Mucosa of stomach (tissue), 1 donor: Measurements from ENCODE around the gene ETDB.

Experiments used
- H3K27me3 ChIP-seq: one replicate; pipeline ENCODE4 v1.7.0; 2013; ENCODE audit warnings: mild to moderate bottlenecking, low read length; ENCODE audit not compliant: control insufficient read depth, insufficient read depth
- H3K36me3 ChIP-seq: one replicate; pipeline ENCODE4 v1.7.0; 2013; ENCODE audit warnings: low read length; ENCODE audit not compliant: control insufficient read depth, insufficient read depth
- H3K4me1 ChIP-seq: one replicate; pipeline ENCODE4 v1.7.0; 2013; ENCODE audit warnings: mild to moderate bottlenecking, low read length; ENCODE audit not compliant: control insufficient read depth, insufficient read depth
- H3K4me3 ChIP-seq: one replicate; pipeline ENCODE4 v1.7.0; 2013; ENCODE audit warnings: low read length
- H3K9ac ChIP-seq: one replicate; pipeline ENCODE4 v1.7.0; 2013; ENCODE audit warnings: mild to moderate bottlenecking, low read length, moderate library complexity
- H3K9me3 ChIP-seq: one replicate; pipeline ENCODE4 v1.7.0; 2013; ENCODE audit warnings: mild to moderate bottlenecking, low read length, moderate library complexity; ENCODE audit not compliant: control insufficient read depth
- donor health status: Pancreatic carcinoma.

Gene ETDB

DNA sequence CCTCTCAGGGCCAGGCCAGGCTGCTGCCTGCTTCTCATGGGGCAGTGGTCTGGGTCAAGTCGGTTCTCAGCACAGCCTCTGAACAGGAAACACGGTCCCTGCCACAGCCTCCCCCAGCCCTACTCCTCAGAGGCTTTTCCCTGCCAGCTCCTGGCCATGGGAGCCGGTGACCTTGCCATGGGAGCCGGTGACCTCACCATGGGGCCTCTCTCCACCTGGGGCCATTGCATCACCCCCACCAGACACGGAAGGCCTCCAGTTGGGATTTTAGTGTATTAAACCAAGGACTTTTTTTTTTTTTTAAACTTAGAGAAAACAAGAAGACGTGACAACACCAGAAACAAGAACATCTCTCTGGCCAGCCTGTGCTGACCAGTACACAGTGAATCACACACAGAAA, 25.6 kb downstream of the ETDB start:
- H3K9ac ChIP-seq: no peak overlapping the region
- no peaks in the 10 kb centered on the region for H3K4me1 ChIP-seq
- H3K36me3 ChIP-seq: no peaks in the 10 kb centered on the region
- no peaks in the 10 kb centered on the region for H3K9me3 ChIP-seq
- no peaks in the 10 kb centered on the region for H3K27me3 ChIP-seq
- H3K4me3 ChIP-seq: no peak overlapping the region

DNA sequence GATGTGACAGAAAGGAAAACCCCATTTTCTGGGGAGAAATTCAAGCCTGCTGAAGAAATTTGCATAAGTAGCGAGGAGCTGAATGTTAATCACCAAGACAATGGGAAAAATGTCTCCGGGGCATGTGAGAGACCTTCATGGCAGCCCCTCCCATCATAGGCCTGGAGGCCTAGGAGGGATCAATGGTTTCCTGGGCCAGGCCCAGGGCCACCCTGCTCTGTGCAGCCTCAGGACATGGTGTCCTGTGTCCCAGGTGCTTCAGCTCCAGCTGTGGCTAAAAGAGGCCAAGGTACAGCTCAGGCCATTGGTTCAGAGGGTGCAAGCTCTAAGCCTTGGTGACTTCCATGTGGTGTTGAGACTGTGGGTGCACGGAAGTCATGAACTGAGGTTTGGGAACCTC, 31.2 kb downstream of the ETDB start:
- Histone ChIP-seq H3K4me3 (no peak overlapping the region), H3K9me3 (no peaks in the 10 kb centered on the region), H3K36me3 (no peaks in the 10 kb centered on the region), H3K9ac (no peak overlapping the region), H3K27me3 (no peaks in the 10 kb centered on the region), H3K4me1 (no peaks in the 10 kb centered on the region)

DNA sequence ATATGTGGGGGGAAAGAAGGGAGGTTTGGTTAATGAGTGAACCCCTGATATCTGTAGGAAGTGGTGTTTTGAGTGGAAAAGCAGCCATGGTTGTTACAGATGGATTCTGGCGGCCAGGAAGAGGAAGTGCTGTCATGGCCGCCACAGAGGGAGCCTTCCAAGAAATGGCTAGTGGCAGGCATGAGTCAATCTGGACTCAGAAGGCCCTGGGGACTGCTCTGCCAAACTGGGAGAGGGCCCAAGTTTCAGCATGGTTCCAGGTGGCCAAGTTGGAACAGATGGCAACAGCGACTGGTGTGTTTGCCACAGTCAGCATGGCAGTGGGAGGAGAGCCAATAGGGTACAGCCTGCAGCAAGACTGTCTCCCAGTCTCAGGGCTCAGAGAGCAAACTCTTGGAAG, 32.5 kb downstream of the ETDB start:
- H3K4me1 ChIP-seq: no peaks in the 10 kb centered on the region
- no peak overlapping the region for H3K9ac ChIP-seq
- H3K36me3 ChIP-seq: no peaks in the 10 kb centered on the region
- no peaks in the 10 kb centered on the region for H3K27me3 ChIP-seq
- H3K9me3 ChIP-seq: no peaks in the 10 kb centered on the region
- H3K4me3 ChIP-seq: no peak overlapping the region

DNA sequence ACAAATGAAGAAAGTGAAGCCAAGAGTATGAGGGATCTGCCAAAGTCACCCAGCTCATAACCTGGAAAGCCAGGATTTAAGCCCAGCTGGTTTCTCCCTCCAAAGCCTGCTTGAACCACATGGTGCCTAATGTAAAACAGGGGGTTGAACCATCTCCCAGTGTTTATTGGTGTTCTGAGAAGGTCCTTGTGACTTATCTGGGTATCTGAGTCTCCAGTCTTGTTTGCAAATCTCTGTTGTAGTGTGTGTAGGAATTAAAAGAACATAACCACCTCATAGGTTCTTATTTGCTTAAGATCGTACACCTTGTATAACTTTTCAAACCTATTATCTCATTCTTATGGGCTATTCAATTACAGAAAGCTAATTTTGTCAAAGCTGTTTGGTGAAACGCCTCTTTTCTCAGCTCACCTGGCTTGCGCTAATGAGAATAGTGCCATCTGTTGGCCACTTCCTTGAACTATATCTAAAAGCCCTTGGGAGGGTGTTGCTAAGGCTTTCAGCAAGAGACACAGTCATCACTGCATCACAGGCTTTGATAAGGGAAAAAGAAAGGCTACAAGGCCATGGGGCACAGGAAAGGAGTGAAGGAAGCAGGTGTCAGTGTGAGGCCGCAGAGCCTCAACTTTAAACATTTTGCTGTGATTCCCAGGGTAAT, 34.0 kb downstream of the ETDB start:
- H3K4me3 ChIP-seq: no peak overlapping the region
- H3K9me3 ChIP-seq: no peaks in the 10 kb centered on the region
- no peaks in the 10 kb centered on the region for H3K4me1 ChIP-seq
- no peaks in the 10 kb centered on the region for H3K27me3 ChIP-seq
- H3K36me3 ChIP-seq: no peaks in the 10 kb centered on the region
- H3K9ac ChIP-seq: no peak overlapping the region

DNA sequence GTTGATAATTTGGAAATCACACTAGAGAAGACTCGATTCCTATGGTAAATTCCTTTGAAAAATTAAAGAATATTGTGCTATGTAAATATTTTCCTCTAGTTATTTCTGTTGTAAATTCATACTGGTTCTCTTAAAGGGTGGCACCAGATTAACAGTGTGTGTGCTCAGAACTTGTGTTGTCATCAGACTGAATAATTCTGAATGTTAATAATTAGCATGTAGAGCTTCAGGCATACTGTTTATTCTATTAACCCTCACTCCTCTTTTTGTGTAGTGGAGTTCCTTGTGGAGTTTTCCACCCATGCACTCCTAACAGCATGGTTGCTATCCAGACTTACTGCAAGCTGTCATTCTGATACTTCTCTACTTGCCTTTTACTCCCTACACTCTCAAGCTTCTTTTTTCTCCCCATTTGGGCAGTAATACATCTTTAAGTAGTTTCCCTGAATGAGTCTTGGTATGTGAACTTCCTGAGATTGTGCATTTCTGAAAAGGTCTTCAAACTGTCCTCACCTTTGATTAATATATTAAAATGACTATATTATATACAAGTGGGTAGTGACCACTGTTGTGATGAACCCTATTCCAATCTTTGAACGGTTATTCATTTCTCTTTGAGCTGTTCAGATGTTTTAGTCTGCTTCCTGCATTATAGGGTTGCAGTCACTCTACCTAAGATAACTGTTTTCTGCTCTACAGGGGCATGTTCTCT, 38.5 kb downstream of the ETDB start:
- Histone ChIP-seq H3K9me3 (no peaks in the 10 kb centered on the region), H3K27me3 (no peaks in the 10 kb centered on the region), H3K4me1 (no peaks in the 10 kb centered on the region), H3K36me3 (no peaks in the 10 kb centered on the region), H3K4me3 (no peak overlapping the region), H3K9ac (no peak overlapping the region)
